Measurements from ENCODE around the gene TMEM129.

- TF ChIP-seq CTCF (IDR thresholded peaks at IDR 0.05) (no peak), POLR2AphosphoS5 (IDR thresholded peaks at IDR 0.05) (no peak)
Measured at GRCh38 chr4:1668488-1668840, 52.7 kb downstream of the TMEM129 start.
